Panc1 (cell line): ENCODE data around the gene APOA1. TPM values are rescaled to one million over a fixed set of nuclear protein-coding genes. Genes with fewer than 3 reads are reported as not detected.

Source experiments
- ATAC-seq: fragments of 200-7000 bp; cut with Tn5 transposase; 2 replicates; pipeline ENCODE4 v1.9.1; 2020; ENCODE audit warnings: mild to moderate bottlenecking, moderate library complexity
- BruUV-seq: library from RNA; stranded (reverse); fragments of 400-500 nt; replicated peaks from 2 replicates; lab custom pipeline; 2021; lab: Mats Ljungman, UMichigan
- CTCF ChIA-PET: fragments of 300-600 bp; sonication (Branson Sonifier 250); formaldehyde crosslinking; loops from one replicate; lab custom pipeline; 2022; ENCODE audit warnings: antibody characterized with exemption; lab: Charles Lee
- POLR2A ChIA-PET: fragments of 300-600 bp; sonication (Branson Sonifier 250); formaldehyde crosslinking; loops from one replicate; lab custom pipeline; 2022; ENCODE audit warnings: antibody characterized with exemption; lab: Charles Lee
- DNase-seq: peaks from one replicate; pipeline ENCODE4 v3.0.0-alpha.2; 2010; ENCODE audit warnings: low read depth, low spot score
- H3K27ac ChIP-seq: 2 replicates; pipeline ENCODE4 v1.5.1; 2011; ENCODE audit warnings: mild to moderate bottlenecking, low read length, inconsistent platforms
- H3K27me3 ChIP-seq: fragments of 200-500 bp; sonication (Bioruptor generic); 2 replicates; pipeline ENCODE4 v1.6.0; 2014; ENCODE audit warnings: low read length, inconsistent platforms; ENCODE audit not compliant: control insufficient read depth, insufficient read depth
- H3K36me3 ChIP-seq: fragments of 200-500 bp; sonication (Bioruptor generic); 2 replicates; pipeline ENCODE4 v1.5.1; 2014; ENCODE audit warnings: inconsistent platforms, mild to moderate bottlenecking, low read length, moderate library complexity; ENCODE audit not compliant: control insufficient read depth, insufficient read depth
- H3K4me1 ChIP-seq: 2 replicates; pipeline ENCODE4 v1.5.1; 2011; ENCODE audit warnings: inconsistent platforms, mild to moderate bottlenecking, low read length, moderate library complexity; ENCODE audit not compliant: control insufficient read depth, insufficient read depth
- H3K4me3 ChIP-seq, 2 experiments: 2 replicates each; pipeline ENCODE4 v1.5.1; 2011 to 2012; ENCODE audit warnings: low read depth in 2 of 2, low read length in 2 of 2, mild to moderate bottlenecking in 2 of 2, inconsistent platforms in 1 of 2, moderate library complexity in 1 of 2
- H3K9me3 ChIP-seq: fragments of 200-500 bp; sonication (Bioruptor generic); 2 replicates; pipeline ENCODE4 v1.5.1; 2014; ENCODE audit warnings: low read depth, mild to moderate bottlenecking, inconsistent platforms, low read length, moderate library complexity; ENCODE audit not compliant: control insufficient read depth, insufficient read depth
- POLR2AphosphoS5 ChIP-seq: IDR thresholded peaks from 2 replicates; pipeline ENCODE4 v1.6.1; 2012; ENCODE audit warnings: mild to moderate bottlenecking, low read depth, low read length, moderate library complexity
- SIN3A ChIP-seq: IDR thresholded peaks from 2 replicates; pipeline ENCODE4 v1.6.1; 2012; ENCODE audit warnings: low read depth, mild to moderate bottlenecking, low read length, moderate library complexity, borderline replicate concordance; ENCODE audit not compliant: insufficient read depth
- TCF7L2 ChIP-seq: IDR thresholded peaks from 2 replicates; pipeline ENCODE4 v1.6.1; 2011; ENCODE audit warnings: mild to moderate bottlenecking, low read depth, low read length, inconsistent platforms
- in situ Hi-C: cut with HindIII; loops from 2 replicates; pipeline ENCODE4 v1.10.0; 2016; ENCODE audit warnings: low sequenced_read_pairs, low pct_unique_long_range_greater_than_20kb
- intact Hi-C: fragments of 100-400 bp; cut with micrococcal nuclease; formaldehyde crosslinking; loops from one replicate; pipeline ENCODE4 v1.10.0; 2022; ENCODE audit not compliant: unreplicated experiment
- total RNA-seq: library from RNA; stranded (reverse); gene quantifications from one replicate; pipeline ENCODE4 v1.2.1, GENCODE V29; 2021; ENCODE audit not compliant: unreplicated experiment
- TF ChIP-seq, protein P1 (sequence below): fragments of 450-650 bp; IDR thresholded peaks from 2 replicates; pipeline ENCODE4 v1.5.1; 2017; ENCODE audit warnings: mild to moderate bottlenecking
- TF ChIP-seq, protein P2 (sequence below), 2 experiments: IDR thresholded peaks; 2 replicates each; pipeline ENCODE4 v1.6.1; 2011 to 2012; ENCODE audit warnings: low read depth in 2 of 2, control low read depth in 1 of 2, low read length in 1 of 2, mild to moderate bottlenecking in 1 of 2, moderate library complexity in 1 of 2; ENCODE audit not compliant: insufficient read depth in 1 of 2

Gene APOA1
- total RNA-seq, 1 experiment from 2014 or later: 1.7 TPM

DNA sequence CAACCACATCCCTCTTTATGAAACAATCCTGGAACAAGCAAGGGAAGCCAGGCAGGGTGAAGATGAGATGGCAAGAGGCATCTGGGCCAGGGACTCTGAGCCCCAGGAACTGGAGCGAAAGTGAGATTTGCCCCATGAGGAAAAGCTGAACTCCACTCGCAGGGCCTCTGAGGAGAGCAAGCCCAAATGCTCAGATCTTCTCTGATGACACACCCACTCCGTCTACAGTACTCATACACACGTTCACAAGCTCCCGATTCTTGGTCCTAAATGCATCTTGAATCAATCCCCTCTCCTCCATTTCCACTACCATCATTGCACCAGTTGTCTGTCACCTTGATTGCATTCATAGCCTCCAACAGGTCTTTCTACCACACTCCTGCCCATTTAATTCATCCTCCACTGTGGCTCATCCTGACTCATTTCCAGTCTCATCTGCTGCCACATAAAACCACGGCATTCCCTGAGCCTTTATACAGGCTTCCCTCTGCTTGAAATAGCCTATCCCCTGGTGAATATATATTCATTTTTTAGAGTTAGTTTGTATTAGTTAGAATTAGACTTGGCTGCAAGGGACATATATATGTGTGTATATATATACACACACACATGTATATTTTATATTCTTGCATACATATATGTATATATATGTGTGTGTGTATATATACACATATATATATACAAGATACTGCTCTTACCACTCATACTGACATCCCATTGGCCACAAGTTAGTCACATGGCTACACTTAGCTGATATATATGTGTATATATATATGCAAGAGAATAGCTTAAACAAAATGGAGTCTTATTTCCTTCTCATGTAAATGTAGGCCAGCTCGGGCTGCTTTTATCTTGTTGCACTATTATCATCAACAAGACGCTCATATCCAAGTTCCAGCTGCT, 44.3 kb downstream of the APOA1 start:
- no peaks in the 10 kb centered on the region for H3K36me3 ChIP-seq
- H3K4me3 ChIP-seq: no peak overlapping the region
- no peak overlapping the region for H3K27ac ChIP-seq
- H3K4me1 ChIP-seq: peaks cover 5% of the 10 kb centered on the region; the same call in 1 of the 2 replicates
- H3K27me3 ChIP-seq: no peaks in the 10 kb centered on the region
- no peak for ATAC-seq
- no peak for TF ChIP-seq SIN3A
- TF ChIP-seq, protein P1, sequence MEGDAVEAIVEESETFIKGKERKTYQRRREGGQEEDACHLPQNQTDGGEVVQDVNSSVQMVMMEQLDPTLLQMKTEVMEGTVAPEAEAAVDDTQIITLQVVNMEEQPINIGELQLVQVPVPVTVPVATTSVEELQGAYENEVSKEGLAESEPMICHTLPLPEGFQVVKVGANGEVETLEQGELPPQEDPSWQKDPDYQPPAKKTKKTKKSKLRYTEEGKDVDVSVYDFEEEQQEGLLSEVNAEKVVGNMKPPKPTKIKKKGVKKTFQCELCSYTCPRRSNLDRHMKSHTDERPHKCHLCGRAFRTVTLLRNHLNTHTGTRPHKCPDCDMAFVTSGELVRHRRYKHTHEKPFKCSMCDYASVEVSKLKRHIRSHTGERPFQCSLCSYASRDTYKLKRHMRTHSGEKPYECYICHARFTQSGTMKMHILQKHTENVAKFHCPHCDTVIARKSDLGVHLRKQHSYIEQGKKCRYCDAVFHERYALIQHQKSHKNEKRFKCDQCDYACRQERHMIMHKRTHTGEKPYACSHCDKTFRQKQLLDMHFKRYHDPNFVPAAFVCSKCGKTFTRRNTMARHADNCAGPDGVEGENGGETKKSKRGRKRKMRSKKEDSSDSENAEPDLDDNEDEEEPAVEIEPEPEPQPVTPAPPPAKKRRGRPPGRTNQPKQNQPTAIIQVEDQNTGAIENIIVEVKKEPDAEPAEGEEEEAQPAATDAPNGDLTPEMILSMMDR: no peak
- TF ChIP-seq POLR2AphosphoS5: no peak
- TF ChIP-seq, protein P2, sequence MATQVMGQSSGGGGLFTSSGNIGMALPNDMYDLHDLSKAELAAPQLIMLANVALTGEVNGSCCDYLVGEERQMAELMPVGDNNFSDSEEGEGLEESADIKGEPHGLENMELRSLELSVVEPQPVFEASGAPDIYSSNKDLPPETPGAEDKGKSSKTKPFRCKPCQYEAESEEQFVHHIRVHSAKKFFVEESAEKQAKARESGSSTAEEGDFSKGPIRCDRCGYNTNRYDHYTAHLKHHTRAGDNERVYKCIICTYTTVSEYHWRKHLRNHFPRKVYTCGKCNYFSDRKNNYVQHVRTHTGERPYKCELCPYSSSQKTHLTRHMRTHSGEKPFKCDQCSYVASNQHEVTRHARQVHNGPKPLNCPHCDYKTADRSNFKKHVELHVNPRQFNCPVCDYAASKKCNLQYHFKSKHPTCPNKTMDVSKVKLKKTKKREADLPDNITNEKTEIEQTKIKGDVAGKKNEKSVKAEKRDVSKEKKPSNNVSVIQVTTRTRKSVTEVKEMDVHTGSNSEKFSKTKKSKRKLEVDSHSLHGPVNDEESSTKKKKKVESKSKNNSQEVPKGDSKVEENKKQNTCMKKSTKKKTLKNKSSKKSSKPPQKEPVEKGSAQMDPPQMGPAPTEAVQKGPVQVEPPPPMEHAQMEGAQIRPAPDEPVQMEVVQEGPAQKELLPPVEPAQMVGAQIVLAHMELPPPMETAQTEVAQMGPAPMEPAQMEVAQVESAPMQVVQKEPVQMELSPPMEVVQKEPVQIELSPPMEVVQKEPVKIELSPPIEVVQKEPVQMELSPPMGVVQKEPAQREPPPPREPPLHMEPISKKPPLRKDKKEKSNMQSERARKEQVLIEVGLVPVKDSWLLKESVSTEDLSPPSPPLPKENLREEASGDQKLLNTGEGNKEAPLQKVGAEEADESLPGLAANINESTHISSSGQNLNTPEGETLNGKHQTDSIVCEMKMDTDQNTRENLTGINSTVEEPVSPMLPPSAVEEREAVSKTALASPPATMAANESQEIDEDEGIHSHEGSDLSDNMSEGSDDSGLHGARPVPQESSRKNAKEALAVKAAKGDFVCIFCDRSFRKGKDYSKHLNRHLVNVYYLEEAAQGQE (IDR thresholded peaks at IDR 0.05; ENCODE audit: insufficient read depth in 1 of 2, low read depth in 2 of 2, low read length in 1 of 2): no peak
- no peak for TF ChIP-seq TCF7L2
- H3K9me3 ChIP-seq: no peaks in the 10 kb centered on the region
- BruUV-seq: no TSS peak
- ChIA-PET CTCF (interaction anchor here (0.5 to 4.2 kb wide), 4 partner anchors 43 to 346 kb away, joined by 3 to 76 read pairs (median 4); partner anchors contain the start of gene APOA1), POLR2A (no interaction called here)
- DNase-seq: peak; percentile 57
- intact Hi-C loops (loop anchor here (5.0 kb wide), 1 partner anchor 44 kb away; the partner anchor contains the start of gene APOA1), in situ Hi-C loops (no loop called here)

DNA sequence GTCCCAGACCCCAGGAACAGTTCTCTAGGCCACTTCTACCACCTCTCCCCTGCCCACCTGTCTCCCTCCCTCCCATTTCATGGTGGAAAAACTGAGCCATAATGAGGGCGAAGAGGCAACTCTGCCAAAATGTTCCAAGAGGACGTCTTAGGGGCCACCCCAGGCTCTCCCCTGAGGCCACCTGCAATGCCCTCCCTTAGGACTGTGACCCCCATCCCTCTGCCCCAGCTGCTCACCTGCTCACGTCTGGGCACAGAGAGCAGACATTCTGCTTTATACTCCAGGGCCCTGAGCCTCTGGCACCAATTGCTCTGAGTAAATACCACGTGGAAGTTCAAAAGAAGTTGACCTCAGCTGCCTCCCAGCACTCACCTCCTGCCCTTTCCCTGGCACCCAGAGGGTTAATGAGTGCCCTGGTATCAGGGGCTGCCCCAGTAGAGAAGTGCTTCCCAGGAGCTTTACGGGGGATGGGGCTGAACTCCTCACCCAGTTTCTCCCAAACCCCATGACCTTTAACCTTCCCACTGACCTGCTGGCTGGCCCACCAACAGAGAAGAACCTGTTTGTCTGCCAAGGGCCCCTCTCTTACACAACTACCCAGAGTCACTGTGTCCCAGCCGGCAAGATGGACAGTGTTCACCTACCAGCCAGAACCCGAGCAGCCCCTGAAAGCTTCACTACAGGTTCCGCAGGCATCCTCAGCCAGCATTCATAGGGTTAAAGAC, 45.1 kb downstream of the APOA1 start:
- no TSS peak for BruUV-seq
- DNase-seq (no peak), ATAC-seq (no peak)
- Histone ChIP-seq H3K27me3 (no peaks in the 10 kb centered on the region), H3K4me1 (peaks cover 5% of the 10 kb centered on the region; the same call in 1 of the 2 replicates), H3K4me3 (no peak overlapping the region), H3K9me3 (no peaks in the 10 kb centered on the region), H3K27ac (no peak overlapping the region), H3K36me3 (peaks cover 1% of the 10 kb centered on the region; the same call in 1 of the 2 replicates)
- in situ Hi-C loops (no loop called here), intact Hi-C loops (loop anchor here (5.0 kb wide), 1 partner anchor 45 kb away; the partner anchor contains the start of gene APOA1)
- ChIA-PET POLR2A (no interaction called here), CTCF (interaction anchor here (0.6 to 4.2 kb wide), 3 partner anchors 44 to 346 kb away, joined by 3 to 76 read pairs (median 7); partner anchors contain the start of gene APOA1)
- TF ChIP-seq, protein P2 (IDR thresholded peaks at IDR 0.05; ENCODE audit: insufficient read depth in 1 of 2, low read depth in 2 of 2, low read length in 1 of 2): no peak
- TF ChIP-seq TCF7L2: no peak
- TF ChIP-seq POLR2AphosphoS5: no peak
- TF ChIP-seq SIN3A: no peak
- TF ChIP-seq, protein P1: no peak
